Measurements from ENCODE around the gene LEP. TPM values are rescaled to one million over a fixed set of nuclear protein-coding genes. Genes with fewer than 3 reads are reported as not detected.

LEP gene
- polyA plus RNA-seq, 2 of the 4 experiments (the other 2 are of a cell fraction) = not detected

DNA sequence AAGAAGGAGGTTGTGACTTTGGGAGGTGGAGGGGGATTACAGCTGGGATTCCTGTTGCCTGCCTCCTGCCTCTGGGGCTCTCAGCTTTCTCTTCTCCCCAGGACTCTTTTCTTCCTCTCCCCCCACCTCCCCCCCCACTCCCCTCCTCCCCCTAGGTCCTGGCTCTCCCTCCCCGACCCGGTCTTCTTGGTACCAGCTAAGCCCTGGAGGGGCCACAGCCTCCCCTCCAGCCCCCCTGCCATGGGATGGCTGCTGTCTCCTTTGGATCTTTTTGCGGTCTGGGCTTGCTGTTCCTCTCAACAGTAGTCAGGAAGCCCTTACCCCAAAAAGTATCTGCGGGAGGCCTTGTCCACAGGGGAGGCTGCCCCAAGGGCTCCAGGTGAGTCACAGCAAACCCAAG lies 33.5 kb upstream of the LEP start:
- ATAC-seq = no peak
- 0% methylated on average over 1 of the region's 4 CpGs for WGBS (ENCODE audit: missing lambda C conversion rate)
- no peak overlapping the region for H3K4me3 ChIP-seq
- no peaks in the 10 kb centered on the region for H3K4me1 ChIP-seq
- ChIA-PET CTCF (interaction anchor here (0.8 to 8.7 kb wide), 21 partner anchors 10 to 503 kb away, joined by 3 to 202 read pairs (median 14); no protein-coding TSS in a partner anchor), POLR2A (no interaction called here)
- FAIRE-seq = no peak
- H3K9me3 ChIP-seq = no peaks in the 10 kb centered on the region
- TF ChIP-seq POLR2A (IDR thresholded peaks at IDR 0.05; ENCODE audit: low read length) = no peak
- no peak for TF ChIP-seq CHD4 (IDR thresholded peaks at IDR 0.05; ENCODE audit: borderline replicate concordance)
- TF ChIP-seq FOSB (CRISPR knock-in tag; IDR thresholded peaks at IDR 0.05) = no peak
- no peak for TF ChIP-seq HOXA7 (CRISPR knock-in tag; IDR thresholded peaks at IDR 0.05)
- TF ChIP-seq BHLHE40 (IDR thresholded peaks at IDR 0.05; ENCODE audit: low read depth, low read length) = no peak
- no peak for TF ChIP-seq EHF (CRISPR knock-in tag; IDR thresholded peaks at IDR 0.05)
- no peak for TF ChIP-seq HDAC2 (IDR thresholded peaks at IDR 0.05)
- TF ChIP-seq, protein P1, sequence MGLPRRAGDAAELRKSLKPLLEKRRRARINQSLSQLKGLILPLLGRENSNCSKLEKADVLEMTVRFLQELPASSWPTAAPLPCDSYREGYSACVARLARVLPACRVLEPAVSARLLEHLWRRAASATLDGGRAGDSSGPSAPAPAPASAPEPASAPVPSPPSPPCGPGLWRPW (IDR thresholded peaks at IDR 0.05) = no peak
- no peak for TF ChIP-seq CBX8 (IDR thresholded peaks at IDR 0.05)
- H3K27ac ChIP-seq = no peak overlapping the region
- no peak overlapping the region for H3K4me2 ChIP-seq
- DNase-seq (ENCODE audit: low read depth in 1 of 2, low spot score in 1 of 2) = no peak

DNA sequence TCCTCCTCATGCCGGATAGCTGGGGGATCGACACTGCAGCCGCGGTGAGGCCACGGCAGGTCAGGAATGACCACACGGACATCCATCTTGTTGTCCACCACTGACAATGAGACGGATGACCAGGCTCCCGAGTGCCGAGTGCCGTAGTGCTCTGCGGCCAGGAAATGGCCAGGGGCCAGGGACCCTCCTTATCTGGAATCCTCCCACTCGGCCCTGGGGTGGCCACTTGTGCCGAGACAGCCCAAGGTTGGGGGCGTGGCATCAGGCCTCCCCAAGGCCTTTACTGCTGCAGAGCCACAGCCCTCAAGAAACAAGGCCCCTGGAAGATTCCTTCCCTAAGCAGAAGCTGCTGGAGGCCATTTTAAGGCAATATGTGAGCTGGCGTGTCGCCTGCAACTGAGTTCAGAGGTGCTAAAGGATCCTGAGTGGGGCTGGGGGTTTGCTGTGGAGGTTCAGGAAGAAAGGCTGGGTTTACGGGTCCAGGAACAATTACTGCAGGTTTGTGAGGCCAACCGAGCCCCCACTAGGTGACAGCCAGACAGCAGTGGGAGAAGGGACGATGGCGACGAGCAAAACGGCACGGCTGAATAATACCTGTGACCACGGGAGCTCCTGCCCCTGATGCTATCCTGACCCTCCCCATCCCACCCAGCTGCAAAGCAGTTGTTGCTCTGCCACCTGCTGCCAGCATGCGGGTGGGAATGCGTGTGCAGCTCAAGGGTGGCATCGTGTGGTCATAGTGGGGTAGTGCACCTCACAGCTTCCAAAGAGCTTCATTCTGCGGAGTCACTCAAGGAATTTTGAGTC lies 31.6 kb upstream of the LEP start:
- 25% methylated on average over 26 of the region's 28 CpGs for WGBS (ENCODE audit: missing lambda C conversion rate)
- peak; percentile 70 for FAIRE-seq
- ChIA-PET POLR2A (interaction anchor here (0.7 to 1.0 kb wide), 3 partner anchors 19 to 501 kb away, joined by 3 to 4 read pairs (median 3); no protein-coding TSS in a partner anchor), CTCF (interaction anchor here (0.6 to 8.7 kb wide), 87 partner anchors 11 to 1403 kb away, joined by 3 to 202 read pairs (median 4); partner anchors contain the start of gene ARF5)
- TF ChIP-seq, protein P2, sequence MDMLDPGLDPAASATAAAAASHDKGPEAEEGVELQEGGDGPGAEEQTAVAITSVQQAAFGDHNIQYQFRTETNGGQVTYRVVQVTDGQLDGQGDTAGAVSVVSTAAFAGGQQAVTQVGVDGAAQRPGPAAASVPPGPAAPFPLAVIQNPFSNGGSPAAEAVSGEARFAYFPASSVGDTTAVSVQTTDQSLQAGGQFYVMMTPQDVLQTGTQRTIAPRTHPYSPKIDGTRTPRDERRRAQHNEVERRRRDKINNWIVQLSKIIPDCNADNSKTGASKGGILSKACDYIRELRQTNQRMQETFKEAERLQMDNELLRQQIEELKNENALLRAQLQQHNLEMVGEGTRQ (IDR thresholded peaks at IDR 0.05) = no peak
- peak; percentile 94 for TF ChIP-seq SMC3 (IDR thresholded peaks at IDR 0.05)
- TF ChIP-seq TFCP2L1 (CRISPR knock-in tag; IDR thresholded peaks at IDR 0.05) = no peak
- TF ChIP-seq RNF2 (IDR thresholded peaks at IDR 0.05; ENCODE audit: borderline replicate concordance, low read depth) = no peak
- TF ChIP-seq RCOR1 (IDR thresholded peaks at IDR 0.05; ENCODE audit: low read depth, low read length) = no peak
- TF ChIP-seq, protein P3, sequence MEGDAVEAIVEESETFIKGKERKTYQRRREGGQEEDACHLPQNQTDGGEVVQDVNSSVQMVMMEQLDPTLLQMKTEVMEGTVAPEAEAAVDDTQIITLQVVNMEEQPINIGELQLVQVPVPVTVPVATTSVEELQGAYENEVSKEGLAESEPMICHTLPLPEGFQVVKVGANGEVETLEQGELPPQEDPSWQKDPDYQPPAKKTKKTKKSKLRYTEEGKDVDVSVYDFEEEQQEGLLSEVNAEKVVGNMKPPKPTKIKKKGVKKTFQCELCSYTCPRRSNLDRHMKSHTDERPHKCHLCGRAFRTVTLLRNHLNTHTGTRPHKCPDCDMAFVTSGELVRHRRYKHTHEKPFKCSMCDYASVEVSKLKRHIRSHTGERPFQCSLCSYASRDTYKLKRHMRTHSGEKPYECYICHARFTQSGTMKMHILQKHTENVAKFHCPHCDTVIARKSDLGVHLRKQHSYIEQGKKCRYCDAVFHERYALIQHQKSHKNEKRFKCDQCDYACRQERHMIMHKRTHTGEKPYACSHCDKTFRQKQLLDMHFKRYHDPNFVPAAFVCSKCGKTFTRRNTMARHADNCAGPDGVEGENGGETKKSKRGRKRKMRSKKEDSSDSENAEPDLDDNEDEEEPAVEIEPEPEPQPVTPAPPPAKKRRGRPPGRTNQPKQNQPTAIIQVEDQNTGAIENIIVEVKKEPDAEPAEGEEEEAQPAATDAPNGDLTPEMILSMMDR (IDR thresholded peaks at IDR 0.05) = peak; percentile 98
- peak; percentile 33; the same call in 1 of the 2 replicates for TF ChIP-seq MYC (IDR thresholded peaks at IDR 0.05; ENCODE audit: borderline replicate concordance, low read length)
- peak; percentile 98 to 99 for TF ChIP-seq RAD21 (conservative IDR thresholded peaks at IDR 0.05 in 1 of 2, IDR thresholded peaks at IDR 0.05 in 1 of 2)
- no peak for TF ChIP-seq ZFP36 (IDR thresholded peaks at IDR 0.05; ENCODE audit: borderline replicate concordance, partially characterized antibody)
- TF ChIP-seq, protein P4, sequence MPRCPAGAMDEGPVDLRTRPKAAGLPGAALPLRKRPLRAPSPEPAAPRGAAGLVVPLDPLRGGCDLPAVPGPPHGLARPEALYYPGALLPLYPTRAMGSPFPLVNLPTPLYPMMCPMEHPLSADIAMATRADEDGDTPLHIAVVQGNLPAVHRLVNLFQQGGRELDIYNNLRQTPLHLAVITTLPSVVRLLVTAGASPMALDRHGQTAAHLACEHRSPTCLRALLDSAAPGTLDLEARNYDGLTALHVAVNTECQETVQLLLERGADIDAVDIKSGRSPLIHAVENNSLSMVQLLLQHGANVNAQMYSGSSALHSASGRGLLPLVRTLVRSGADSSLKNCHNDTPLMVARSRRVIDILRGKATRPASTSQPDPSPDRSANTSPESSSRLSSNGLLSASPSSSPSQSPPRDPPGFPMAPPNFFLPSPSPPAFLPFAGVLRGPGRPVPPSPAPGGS (IDR thresholded peaks at IDR 0.05) = no peak
- TF ChIP-seq NPAS2 (CRISPR knock-in tag; IDR thresholded peaks at IDR 0.05; ENCODE audit: borderline replicate concordance) = no peak
- TF ChIP-seq, protein P5, sequence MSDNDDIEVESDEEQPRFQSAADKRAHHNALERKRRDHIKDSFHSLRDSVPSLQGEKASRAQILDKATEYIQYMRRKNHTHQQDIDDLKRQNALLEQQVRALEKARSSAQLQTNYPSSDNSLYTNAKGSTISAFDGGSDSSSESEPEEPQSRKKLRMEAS (IDR thresholded peaks at IDR 0.05) = peak; percentile 76
- ATAC-seq = peak; percentile 76 to 84
- H3K9me3 ChIP-seq = no peaks in the 10 kb centered on the region
- no peak overlapping the region for H3K27ac ChIP-seq
- H3K4me2 ChIP-seq = no peak overlapping the region
- DNase-seq (ENCODE audit: low read depth in 1 of 2, low spot score in 1 of 2) = peak; percentile 81 to 91
- no peaks in the 10 kb centered on the region for H3K4me1 ChIP-seq
- H3K4me3 ChIP-seq = no peak overlapping the region

Data from A549 (cell line).